ENCODE measurements around the gene SPEG.

The SPEG gene

DNA sequence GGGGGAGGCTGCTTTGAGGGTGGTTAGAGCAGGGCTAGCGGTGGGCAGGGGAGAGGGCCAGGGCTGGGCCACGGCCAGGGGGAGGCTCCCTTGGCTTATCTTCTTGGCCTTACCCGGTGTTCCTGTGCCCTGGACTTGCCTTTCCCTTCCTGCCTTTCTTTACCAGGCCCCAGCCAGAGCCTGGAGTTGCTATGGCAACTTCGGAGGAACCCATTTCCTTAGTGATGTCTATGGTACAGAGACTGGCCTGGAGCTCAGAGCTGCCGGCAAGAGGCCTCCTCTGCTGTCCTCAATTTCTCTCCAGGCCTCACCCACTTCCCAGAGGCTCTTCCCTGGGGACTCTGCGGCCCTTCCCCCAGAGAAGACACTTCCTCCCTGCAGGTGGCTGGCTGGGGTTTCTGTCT, 11.5 kb downstream of the SPEG start:
- Histone ChIP-seq H3K9ac (ENCODE audit: low read length) (no peak overlapping the region), H3K4me2 (ENCODE audit: low read length) (peak overlapping the region; percentile 12; the same call in 1 of the 2 replicates), H3K9me3 (ENCODE audit: insufficient read depth, low read length) (no peaks in the 10 kb centered on the region), H3K27ac (ENCODE audit: low read length) (no peak overlapping the region), H3K4me3 (ENCODE audit: low read length) (no peak overlapping the region), H3K4me1 (ENCODE audit: low read length) (peaks cover 7% of the 10 kb centered on the region), H4K20me1 (ENCODE audit: insufficient read depth, low read length) (no peaks in the 10 kb centered on the region), H3K79me2 (ENCODE audit: low read length) (no peaks in the 10 kb centered on the region), H2AFZ (ENCODE audit: low read depth, low read length) (no peak overlapping the region), H3K27me3 (ENCODE audit: low read depth, low read length) (peaks cover 5% of the 10 kb centered on the region), H3K36me3 (replicated peaks; ENCODE audit: low read depth, low read length) (no peaks in the 10 kb centered on the region)
- no peak for TF ChIP-seq EZH2phosphoT487 (IDR thresholded peaks at IDR 0.05; ENCODE audit: low read depth)
- TF ChIP-seq, protein P1, sequence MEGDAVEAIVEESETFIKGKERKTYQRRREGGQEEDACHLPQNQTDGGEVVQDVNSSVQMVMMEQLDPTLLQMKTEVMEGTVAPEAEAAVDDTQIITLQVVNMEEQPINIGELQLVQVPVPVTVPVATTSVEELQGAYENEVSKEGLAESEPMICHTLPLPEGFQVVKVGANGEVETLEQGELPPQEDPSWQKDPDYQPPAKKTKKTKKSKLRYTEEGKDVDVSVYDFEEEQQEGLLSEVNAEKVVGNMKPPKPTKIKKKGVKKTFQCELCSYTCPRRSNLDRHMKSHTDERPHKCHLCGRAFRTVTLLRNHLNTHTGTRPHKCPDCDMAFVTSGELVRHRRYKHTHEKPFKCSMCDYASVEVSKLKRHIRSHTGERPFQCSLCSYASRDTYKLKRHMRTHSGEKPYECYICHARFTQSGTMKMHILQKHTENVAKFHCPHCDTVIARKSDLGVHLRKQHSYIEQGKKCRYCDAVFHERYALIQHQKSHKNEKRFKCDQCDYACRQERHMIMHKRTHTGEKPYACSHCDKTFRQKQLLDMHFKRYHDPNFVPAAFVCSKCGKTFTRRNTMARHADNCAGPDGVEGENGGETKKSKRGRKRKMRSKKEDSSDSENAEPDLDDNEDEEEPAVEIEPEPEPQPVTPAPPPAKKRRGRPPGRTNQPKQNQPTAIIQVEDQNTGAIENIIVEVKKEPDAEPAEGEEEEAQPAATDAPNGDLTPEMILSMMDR (IDR thresholded peaks at IDR 0.05; ENCODE audit: low read depth, low read length) = no peak

DNA sequence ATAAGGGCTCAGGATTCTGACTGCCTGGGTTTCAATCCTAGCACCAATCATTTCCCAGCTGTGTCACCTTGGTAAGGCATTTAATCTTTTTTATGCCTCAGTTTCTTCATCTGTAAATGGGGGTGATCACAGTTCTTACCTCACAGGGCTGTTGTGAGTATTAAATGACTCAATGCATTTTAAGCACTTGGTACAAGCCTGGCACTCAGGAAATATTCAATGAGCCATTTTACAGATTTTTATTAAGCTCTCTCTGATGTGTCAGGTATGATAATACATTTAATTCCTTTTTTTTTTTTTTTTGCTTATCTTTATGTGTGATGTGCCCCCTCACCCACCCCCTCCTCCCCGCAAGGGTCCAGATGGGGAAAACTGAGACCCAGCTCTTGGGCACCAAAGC, 12.0 kb downstream of the SPEG start:
- Histone ChIP-seq H3K27ac (ENCODE audit: low read length) (no peak overlapping the region), H3K79me2 (ENCODE audit: low read length) (no peaks in the 10 kb centered on the region), H3K9ac (ENCODE audit: low read length) (no peak overlapping the region), H3K4me2 (ENCODE audit: low read length) (0 out of 2 replicates have a peak overlapping the region, but pooled peaks have one; percentile 12), H2AFZ (ENCODE audit: low read depth, low read length) (no peak overlapping the region), H3K4me3 (ENCODE audit: low read length) (no peak overlapping the region), H3K4me1 (ENCODE audit: low read length) (peaks cover 7% of the 10 kb centered on the region), H3K9me3 (ENCODE audit: insufficient read depth, low read length) (no peaks in the 10 kb centered on the region), H4K20me1 (ENCODE audit: insufficient read depth, low read length) (no peaks in the 10 kb centered on the region), H3K27me3 (ENCODE audit: low read depth, low read length) (no peaks in the 10 kb centered on the region), H3K36me3 (replicated peaks; ENCODE audit: low read depth, low read length) (no peaks in the 10 kb centered on the region)
- no peak for TF ChIP-seq EZH2phosphoT487 (IDR thresholded peaks at IDR 0.05; ENCODE audit: low read depth)

DNA sequence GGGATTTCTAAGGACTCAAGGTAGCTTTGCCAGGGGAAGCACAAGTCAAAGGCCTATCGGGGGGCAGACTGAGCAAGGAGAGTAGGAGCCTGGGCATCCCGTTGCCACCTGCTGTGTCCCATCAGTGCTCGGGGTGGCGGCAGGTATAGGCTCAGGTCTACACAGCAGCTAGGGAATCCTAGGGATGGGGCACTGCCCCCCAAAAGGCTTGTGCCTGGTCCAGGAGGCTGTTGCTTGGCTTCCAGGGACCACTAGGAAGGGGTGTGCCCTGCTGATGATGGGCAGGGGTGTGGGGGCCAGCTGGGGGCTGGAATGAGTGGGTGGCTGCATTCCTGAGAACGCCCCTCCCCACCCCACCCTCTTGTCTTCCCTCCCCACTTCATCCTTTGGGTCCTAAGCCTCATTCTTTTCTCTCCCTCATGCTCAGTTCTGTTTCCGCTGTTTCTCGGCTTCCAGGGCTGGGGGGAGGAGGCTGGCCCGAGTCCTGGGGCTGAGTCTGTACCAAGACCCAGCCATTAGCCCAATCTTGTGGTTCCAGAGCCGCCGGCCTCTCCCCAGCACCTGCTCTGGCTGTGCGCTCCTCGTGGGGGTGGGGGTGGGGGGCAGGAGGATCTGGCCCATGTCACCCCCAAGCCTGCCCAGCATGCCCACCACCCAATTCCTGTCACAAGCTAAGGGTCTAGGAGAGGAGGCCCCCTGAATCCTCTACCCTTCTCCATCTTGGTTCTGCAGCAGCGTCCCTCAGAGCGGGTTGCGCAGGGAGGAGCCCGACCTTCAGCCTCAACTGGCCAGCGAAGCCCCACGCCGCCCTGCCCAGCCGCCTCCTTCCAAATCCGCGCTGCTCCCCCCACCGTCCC, 12.8 kb downstream of the SPEG start:
- no peak for TF ChIP-seq EZH2phosphoT487 (IDR thresholded peaks at IDR 0.05; ENCODE audit: low read depth)
- TF ChIP-seq, protein P1 (IDR thresholded peaks at IDR 0.05; ENCODE audit: low read depth, low read length) = no peak
- H3K9ac ChIP-seq (ENCODE audit: low read length) = no peak overlapping the region
- H3K79me2 ChIP-seq (ENCODE audit: low read length) = no peaks in the 10 kb centered on the region
- H3K4me1 ChIP-seq (ENCODE audit: low read length) = peaks cover 7% of the 10 kb centered on the region
- H3K36me3 ChIP-seq (replicated peaks; ENCODE audit: low read depth, low read length) = no peaks in the 10 kb centered on the region
- no peaks in the 10 kb centered on the region for H3K9me3 ChIP-seq (ENCODE audit: insufficient read depth, low read length)
- H3K27me3 ChIP-seq (ENCODE audit: low read depth, low read length) = no peaks in the 10 kb centered on the region
- no peak overlapping the region for H2AFZ ChIP-seq (ENCODE audit: low read depth, low read length)
- no peaks in the 10 kb centered on the region for H4K20me1 ChIP-seq (ENCODE audit: insufficient read depth, low read length)
- no peak overlapping the region for H3K4me2 ChIP-seq (ENCODE audit: low read length)
- H3K4me3 ChIP-seq (ENCODE audit: low read length) = no peak overlapping the region
- no peak overlapping the region for H3K27ac ChIP-seq (ENCODE audit: low read length)

DNA sequence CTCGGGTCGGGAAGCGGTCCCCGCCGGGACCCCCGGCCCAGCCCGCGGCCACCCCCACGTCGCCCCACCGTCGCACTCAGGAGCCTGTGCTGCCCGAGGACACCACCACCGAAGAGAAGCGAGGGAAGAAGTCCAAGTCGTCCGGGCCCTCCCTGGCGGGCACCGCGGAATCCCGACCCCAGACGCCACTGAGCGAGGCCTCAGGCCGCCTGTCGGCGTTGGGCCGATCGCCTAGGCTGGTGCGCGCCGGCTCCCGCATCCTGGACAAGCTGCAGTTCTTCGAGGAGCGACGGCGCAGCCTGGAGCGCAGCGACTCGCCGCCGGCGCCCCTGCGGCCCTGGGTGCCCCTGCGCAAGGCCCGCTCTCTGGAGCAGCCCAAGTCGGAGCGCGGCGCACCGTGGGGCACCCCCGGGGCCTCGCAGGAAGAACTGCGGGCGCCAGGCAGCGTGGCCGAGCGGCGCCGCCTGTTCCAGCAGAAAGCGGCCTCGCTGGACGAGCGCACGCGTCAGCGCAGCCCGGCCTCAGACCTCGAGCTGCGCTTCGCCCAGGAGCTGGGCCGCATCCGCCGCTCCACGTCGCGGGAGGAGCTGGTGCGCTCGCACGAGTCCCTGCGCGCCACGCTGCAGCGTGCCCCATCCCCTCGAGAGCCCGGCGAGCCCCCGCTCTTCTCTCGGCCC, 13.6 kb downstream of the SPEG start:
- H3K9ac ChIP-seq (ENCODE audit: low read length) = no peak overlapping the region
- TF ChIP-seq, protein P1 (IDR thresholded peaks at IDR 0.05; ENCODE audit: low read depth, low read length) = no peak
- TF ChIP-seq EZH2phosphoT487 (IDR thresholded peaks at IDR 0.05; ENCODE audit: low read depth) = no peak
- no peaks in the 10 kb centered on the region for H3K79me2 ChIP-seq (ENCODE audit: low read length)

More for the DNA sequence above, 13.6 kb downstream of the SPEG start:
- no peaks in the 10 kb centered on the region for H3K36me3 ChIP-seq (replicated peaks; ENCODE audit: low read depth, low read length)
- no peaks in the 10 kb centered on the region for H3K27me3 ChIP-seq (ENCODE audit: low read depth, low read length)
- H3K4me3 ChIP-seq (ENCODE audit: low read length) = no peak overlapping the region
- no peaks in the 10 kb centered on the region for H4K20me1 ChIP-seq (ENCODE audit: insufficient read depth, low read length)
- no peak overlapping the region for H3K4me2 ChIP-seq (ENCODE audit: low read length)
- no peak overlapping the region for H2AFZ ChIP-seq (ENCODE audit: low read depth, low read length)
- no peaks in the 10 kb centered on the region for H3K9me3 ChIP-seq (ENCODE audit: insufficient read depth, low read length)
- H3K27ac ChIP-seq (ENCODE audit: low read length) = no peak overlapping the region
- peaks cover 7% of the 10 kb centered on the region for H3K4me1 ChIP-seq (ENCODE audit: low read length)

Data from OCI-LY3 (cell line).